H1 (cell line): ENCODE measurements around the gene CCDC30. TPM values are rescaled to one million over a fixed set of nuclear protein-coding genes. Genes with fewer than 3 reads are reported as not detected.

ENCODE experiments used
- CTCF ChIA-PET: fragments of 300-600 bp; sonication (Branson Sonifier 250); formaldehyde crosslinking; loops from one replicate; lab custom pipeline; 2021; ENCODE audit not compliant: partially characterized antibody; lab: Charles Lee
- POLR2A ChIA-PET: fragments of 300-600 bp; sonication (Branson Sonifier 250); formaldehyde crosslinking; loops from one replicate; lab custom pipeline; 2021; ENCODE audit warnings: inconsistent platforms; ENCODE audit not compliant: partially characterized antibody; lab: Charles Lee
- DNase-seq, 2 experiments: peaks; one replicate each; pipeline versions ENCODE4 v3.0.0 to v3.0.0-alpha.2; 2010 to 2022; ENCODE audit warnings: low spot score in 2 of 2, low read depth in 1 of 2, mixed read lengths in 1 of 2
- FAIRE-seq: peaks from 2 replicates; lab custom pipeline; 2011; peaks lifted over from hg19 to GRCh38; lab: Jason Lieb, UNC
- H2AFZ ChIP-seq: 2 replicates; pipeline ENCODE4 v1.8.1; 2012; ENCODE audit warnings: low read length, inconsistent platforms
- H2AK5ac ChIP-seq: 2 replicates; pipeline ENCODE4 v1.6.1; 2013; ENCODE audit warnings: low read depth, low read length
- H2BK120ac ChIP-seq: replicated peaks from 2 replicates; pipeline ENCODE3; 2013; ENCODE audit warnings: low read depth, low read length, inconsistent platforms
- H2BK12ac ChIP-seq: 2 replicates; pipeline ENCODE4 v1.6.1; 2013; ENCODE audit warnings: low read depth, low read length
- H2BK15ac ChIP-seq: 2 replicates; pipeline ENCODE4 v1.6.1; 2013; ENCODE audit warnings: low read length
- H2BK20ac ChIP-seq: 2 replicates; pipeline ENCODE4 v1.6.1; 2013; ENCODE audit warnings: low read length
- H2BK5ac ChIP-seq: 2 replicates; pipeline ENCODE4 v1.6.1; 2013; ENCODE audit warnings: low read depth, low read length
- H3K14ac ChIP-seq: 2 replicates; pipeline ENCODE4 v1.6.1; 2013; ENCODE audit warnings: inconsistent platforms; ENCODE audit not compliant: insufficient read length
- H3K18ac ChIP-seq: 2 replicates; pipeline ENCODE4 v1.6.1; 2013; ENCODE audit warnings: low read length; ENCODE audit errors: extremely low read depth
- H3K23ac ChIP-seq: 2 replicates; pipeline ENCODE4 v1.6.1; 2013; ENCODE audit warnings: inconsistent platforms; ENCODE audit not compliant: insufficient read length
- H3K23me2 ChIP-seq: 2 replicates; pipeline ENCODE4 v1.6.1; 2013; ENCODE audit warnings: low read depth, low read length
- H3K27ac ChIP-seq: 2 replicates; pipeline ENCODE4 v1.6.1; 2011; ENCODE audit warnings: low read depth, low read length, inconsistent platforms
- H3K27me3 ChIP-seq, 4 experiments: replicated peaks in 1 of 4; 1 replicate in 1 of 4; 2 replicates in 3 of 4; pipeline versions ENCODE4 v1.6.1 to v1.8.1; 2011 to 2013; ENCODE audit warnings: low read length in 3 of 4, mild to moderate bottlenecking in 3 of 4, inconsistent platforms in 2 of 4, mixed read lengths in 2 of 4, moderate library complexity in 1 of 4; ENCODE audit not compliant: control insufficient read depth in 3 of 4, insufficient read depth in 3 of 4; ENCODE audit errors: extremely low read depth in 1 of 4
- H3K36me3 ChIP-seq, 4 experiments: 2 replicates each; pipeline versions ENCODE4 v1.6.1 to v1.8.1; 2011 to 2013; ENCODE audit warnings: mild to moderate bottlenecking in 4 of 4, low read length in 3 of 4, moderate library complexity in 2 of 4, control low read depth in 1 of 4, inconsistent platforms in 1 of 4; ENCODE audit not compliant: insufficient read depth in 4 of 4, control insufficient read depth in 2 of 4
- H3K4ac ChIP-seq: replicated peaks from 2 replicates; pipeline ENCODE3; 2013; ENCODE audit warnings: low read length, low read depth, mixed read lengths, inconsistent platforms; ENCODE audit not compliant: insufficient read length
- H3K4me1 ChIP-seq, 4 experiments: replicated peaks in 1 of 4; 1 replicate in 1 of 4; 2 replicates in 3 of 4; pipeline versions ENCODE4 v1.6.1 to v1.8.1; 2011 to 2013; ENCODE audit warnings: low read length in 3 of 4, inconsistent platforms in 2 of 4, mixed read lengths in 1 of 4; ENCODE audit not compliant: insufficient read depth in 4 of 4, control insufficient read depth in 3 of 4
- H3K4me2 ChIP-seq, 2 experiments: 2 replicates each; pipeline versions ENCODE4 v1.6.1 to v1.8.1; 2011 to 2013; ENCODE audit warnings: low read depth in 2 of 2, low read length in 2 of 2, control low read depth in 1 of 2, inconsistent platforms in 1 of 2, mild to moderate bottlenecking in 1 of 2; ENCODE audit not compliant: insufficient read depth in 1 of 2
- H3K4me3 ChIP-seq, 4 experiments: fragments of 200-600, 300-600 bp in 1 of 4; sonication (generic), shearing (Covaris generic), sonication (Bioruptor Twin) in 1 of 4; 2 replicates each; pipeline versions ENCODE4 v1.5.1 to v1.8.1; 2011 to 2016; ENCODE audit warnings: low read length in 4 of 4, low read depth in 3 of 4, control low read depth in 2 of 4, inconsistent platforms in 2 of 4, mild to moderate bottlenecking in 2 of 4, mixed read lengths in 1 of 4, moderate library complexity in 1 of 4; ENCODE audit not compliant: insufficient read depth in 2 of 4; ENCODE audit errors: extremely low read depth in 1 of 4
- H3K56ac ChIP-seq: replicated peaks from 2 replicates; pipeline ENCODE3; 2013; ENCODE audit warnings: low read depth, mild to moderate bottlenecking, mixed read lengths, low read length, inconsistent platforms; ENCODE audit not compliant: insufficient read length
- H3K79me1 ChIP-seq: 2 replicates; pipeline ENCODE4 v1.6.1; 2013; ENCODE audit warnings: low read depth, low read length, control low read depth
- H3K79me2 ChIP-seq, 2 experiments: 2 replicates each; pipeline versions ENCODE4 v1.6.1 to v1.8.1; 2012 to 2013; ENCODE audit warnings: low read length in 2 of 2, mild to moderate bottlenecking in 2 of 2, inconsistent platforms in 1 of 2; ENCODE audit not compliant: insufficient read depth in 2 of 2, control insufficient read depth in 1 of 2
- H3K9ac ChIP-seq, 4 experiments: replicated peaks in 1 of 4; 1 replicate in 1 of 4; 2 replicates in 3 of 4; pipeline versions ENCODE4 v1.6.1 to v1.8.1; 2011 to 2013; ENCODE audit warnings: low read depth in 3 of 4, low read length in 3 of 4, control low read depth in 2 of 4, mild to moderate bottlenecking in 2 of 4, moderate library complexity in 2 of 4, inconsistent platforms in 1 of 4; ENCODE audit errors: extremely low read depth in 1 of 4
- H3K9me3 ChIP-seq, 2 experiments: 2 replicates each; pipeline versions ENCODE4 v1.6.1 to v1.8.1; 2012 to 2013; ENCODE audit warnings: mild to moderate bottlenecking in 2 of 2, moderate library complexity in 2 of 2, control low read depth in 1 of 2, inconsistent platforms in 1 of 2, low read depth in 1 of 2, low read length in 1 of 2, mixed read lengths in 1 of 2; ENCODE audit not compliant: insufficient read depth in 2 of 2
- H4K20me1 ChIP-seq, 2 experiments: replicated peaks in 1 of 2; 2 replicates each; pipeline versions ENCODE3 to v1.8.1; 2011 to 2013; ENCODE audit warnings: inconsistent platforms in 2 of 2, low read length in 2 of 2, mild to moderate bottlenecking in 1 of 2; ENCODE audit not compliant: insufficient read depth in 2 of 2, control insufficient read depth in 1 of 2
- H4K5ac ChIP-seq: 2 replicates; pipeline ENCODE4 v1.6.1; 2013; ENCODE audit warnings: low read length, low read depth, mixed read lengths, inconsistent platforms; ENCODE audit not compliant: insufficient read length
- H4K8ac ChIP-seq: 2 replicates; pipeline ENCODE4 v1.8.0; 2013; ENCODE audit warnings: mild to moderate bottlenecking, moderate library complexity, low read length, inconsistent platforms; ENCODE audit not compliant: insufficient read depth; ENCODE audit errors: extremely low read depth
- H4K91ac ChIP-seq: replicated peaks from 2 replicates; pipeline ENCODE3; 2013; ENCODE audit warnings: low read length, mixed read lengths, inconsistent platforms; ENCODE audit not compliant: insufficient read length
- BACH1 ChIP-seq: IDR thresholded peaks from 2 replicates; pipeline ENCODE4 v1.6.1; 2012; ENCODE audit warnings: low read length, improper control_type of control experiment
- CTBP2 ChIP-seq: IDR thresholded peaks from 2 replicates; pipeline ENCODE4 v1.7.0; 2011; ENCODE audit warnings: borderline replicate concordance, mild to moderate bottlenecking, moderate library complexity, mixed read lengths, low read length; ENCODE audit not compliant: insufficient read depth, insufficient read length
- EGR1 ChIP-seq: IDR thresholded peaks from 2 replicates; pipeline ENCODE4 v1.6.1; 2011; ENCODE audit warnings: low read depth, low read length, borderline replicate concordance
- GTF2F1 ChIP-seq: IDR thresholded peaks from 2 replicates; pipeline ENCODE4 v1.6.1; 2012; ENCODE audit warnings: low read depth, low read length, improper control_type of control experiment, borderline replicate concordance
- HDAC2 ChIP-seq, 2 experiments: fragments of 300-600 bp in 1 of 2; sonication (generic) in 1 of 2; IDR thresholded peaks; 2 replicates each; pipeline ENCODE4 v1.6.1; 2011 to 2012; ENCODE audit warnings: low read depth in 2 of 2, low read length in 2 of 2, mild to moderate bottlenecking in 2 of 2, moderate library complexity in 2 of 2, borderline replicate concordance in 1 of 2, inconsistent platforms in 1 of 2
- JUN ChIP-seq: IDR thresholded peaks from 2 replicates; pipeline ENCODE4 v1.6.1; 2011; ENCODE audit warnings: low read depth, mild to moderate bottlenecking, improper control_type of control experiment, low read length
- KDM4A ChIP-seq: IDR thresholded peaks from one replicate; pipeline ENCODE4 v1.7.1; 2012; ENCODE audit warnings: low read depth, mild to moderate bottlenecking, moderate library complexity, low read length, inconsistent platforms; ENCODE audit not compliant: severe bottlenecking
- POLR2A ChIP-seq, 2 experiments: IDR thresholded peaks; 1 replicate in 1 of 2; 2 replicates in 1 of 2; pipeline ENCODE4 v1.6.1; 2011; ENCODE audit warnings: low read depth in 2 of 2, low read length in 2 of 2, mild to moderate bottlenecking in 2 of 2; ENCODE audit errors: control extremely low read depth in 1 of 2
- TCF12 ChIP-seq: IDR thresholded peaks from 2 replicates; pipeline ENCODE4 v1.6.1; 2011; ENCODE audit warnings: low read depth, mild to moderate bottlenecking, low read length
- WGBS, 2 experiments: shearing (Covaris generic) in 1 of 2; methylation state at CpG; one replicate each; pipeline versions ENCODE4 v1.1.6 to v1.1.7; 2013 to 2015; ENCODE audit warnings: low lambda C conversion rate in 2 of 2, mixed read lengths in 2 of 2, inconsistent platforms in 1 of 2, low coverage in 1 of 2, missing lambda C conversion rate in 1 of 2; ENCODE audit not compliant: insufficient replicate concordance in 2 of 2, insufficient coverage in 1 of 2, insufficient read length in 1 of 2; ENCODE audit errors: extremely low coverage in 1 of 2, missing lambda C conversion rate in 1 of 2; 5-methylcytosine and 5-hydroxymethylcytosine counted together
- polyA plus RNA-seq, 7 experiments: library from polyadenylated mRNA; depleted of rRNA in 3 of 7; stranded (reverse) in 5 of 7; unstranded in 2 of 7; fragments of >200 nt in 5 of 7; fragments of 200-250 nt in 2 of 7; gene quantifications; 1 replicate in 5 of 7; 2 replicates in 1 of 7; 4 replicates in 1 of 7; pipeline versions ENCODE4 v1.2.1 to v1.2.3, GENCODE V29; 2011 to 2013; ENCODE audit warnings: missing spikeins in 2 of 7, mixed read lengths in 2 of 7
- total RNA-seq: library from RNA; stranded (reverse); fragmentation: NEBNext Ultra II Directional; extraction: Animal tissue kit (Norgen Biotek cat#: 25700); gene quantifications from 2 replicates; pipeline ENCODE4 v1.2.1, GENCODE V29; 2021
- TF ChIP-seq, protein P1 (sequence below): IDR thresholded peaks from 2 replicates; pipeline ENCODE4 v1.6.1; 2011; ENCODE audit warnings: low read length, improper control_type of control experiment

The CCDC30 gene
- total and polyA plus RNA-seq, 2 of the 8 experiments (the other 6 are each of a cell fraction or from before 2014, with no cell fraction given), result 0.60 to 1.8 TPM

DNA sequence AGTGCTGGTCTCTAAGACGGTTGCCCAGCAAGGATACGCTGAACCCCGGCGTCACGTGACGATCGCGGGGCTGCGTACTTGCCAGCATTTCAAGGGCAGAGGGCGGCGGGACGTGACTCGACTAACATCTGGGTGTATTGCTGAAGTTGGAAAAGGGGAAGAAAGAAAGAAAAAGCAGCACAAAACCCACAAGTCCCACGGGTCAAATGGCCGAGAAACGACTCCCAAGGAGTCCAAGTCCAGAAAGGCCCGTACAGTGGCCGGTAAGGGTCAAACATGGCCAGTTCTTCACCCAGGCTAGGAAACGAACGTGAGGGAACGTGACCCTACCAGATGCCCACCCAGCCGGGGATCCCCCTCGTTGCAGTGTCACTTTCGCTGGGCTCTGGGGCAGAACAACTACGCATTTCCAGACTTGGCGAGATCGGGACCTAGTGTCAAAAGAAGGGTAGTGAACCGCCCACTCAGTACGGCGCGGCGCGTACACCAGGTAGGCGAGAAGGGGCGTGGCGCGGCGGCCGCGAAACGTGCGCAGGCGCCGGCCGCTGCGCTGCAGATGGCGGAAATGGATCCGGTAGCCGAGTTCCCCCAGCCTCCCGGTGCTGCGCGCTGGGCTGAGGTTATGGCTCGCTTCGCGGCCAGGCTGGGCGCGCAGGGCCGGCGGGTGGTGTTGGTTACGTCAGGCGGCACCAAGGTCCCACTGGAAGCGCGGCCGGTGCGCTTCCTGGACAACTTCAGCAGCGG is 6.9 kb upstream of the CCDC30 start, which contains the start of the genes PPCS and ZMYND12:
TSS of gene PPCS (plus strand) at position 534 of the 744 bp plus-strand sequence. CDS start at position 557, 23 bp downstream.
TSS of gene ZMYND12 (minus strand) at position 13 of the 744 bp plus-strand sequence. CDS start 25 bp downstream, outside the sequence.
- peaks cover 7% of the 10 kb centered on the region for H3K23me2 ChIP-seq
- H3K4ac ChIP-seq, result peak within 1 kb of the TSS; percentile 82
- ChIA-PET CTCF (interaction anchor here (1.1 to 1.4 kb wide), 2 partner anchors 118 to 190 kb away, joined by 3 read pairs; no protein-coding TSS in a partner anchor), POLR2A (interaction anchor here (1.2 kb wide), 1 partner anchor 227 kb away, joined by 4 read pairs; no protein-coding TSS in a partner anchor)
- 1% methylated on average over 56 of the region's 66 CpGs; no CpG with 5 or more reads in 1 of the 2 experiments for WGBS, 2 experiments
- no peaks in the 10 kb centered on the region for H3K79me2 ChIP-seq
- H3K4me1 ChIP-seq, result peaks cover 0 to 9% (median 3%) of the 10 kb centered on the region in 4 experiments; a peak in 4 of 7 replicates
- H3K9me3 ChIP-seq, result no peaks in the 10 kb centered on the region
- no peak within 1 kb of the TSS for H3K23ac ChIP-seq
- H4K20me1 ChIP-seq, result no peaks in the 10 kb centered on the region
- peak within 1 kb of the TSS; percentile 78 for H4K5ac ChIP-seq
- H3K18ac ChIP-seq, result peak within 1 kb of the TSS; percentile 88
- no peak within 1 kb of the TSS for H2AK5ac ChIP-seq
- H2AFZ ChIP-seq, result peak within 1 kb of the TSS; percentile 94
- H2BK15ac ChIP-seq, result peak within 1 kb of the TSS; percentile 82; the same call in 1 of the 2 replicates
- H3K4me2 ChIP-seq, result peak within 1 kb of the TSS; percentile 51 to 97
- H3K4me3 ChIP-seq, result peak within 1 kb of the TSS; percentile 64 to 88 (median 82)
- H3K56ac ChIP-seq, result peak within 1 kb of the TSS; percentile 87
- H2BK12ac ChIP-seq, result peak within 1 kb of the TSS; percentile 92; the same call in 1 of the 2 replicates
- peak in 1 of 2 experiments; percentile 86 for DNase-seq
- FAIRE-seq, result no peak
- H4K91ac ChIP-seq, result peak within 1 kb of the TSS; percentile 78
- H3K14ac ChIP-seq, result no peak within 1 kb of the TSS
- H2BK120ac ChIP-seq, result no peak within 1 kb of the TSS
- H3K27me3 ChIP-seq, result no peaks in the 10 kb centered on the region
- H2BK5ac ChIP-seq, result peak within 1 kb of the TSS; percentile 81
- H3K79me1 ChIP-seq, result no peaks in the 10 kb centered on the region
- H2BK20ac ChIP-seq, result no peak within 1 kb of the TSS; the same call in 1 of the 2 replicates
- peaks cover 0 to 20% (median 4%) of the 10 kb centered on the region in 4 experiments; a peak in 2 of 8 replicates for H3K36me3 ChIP-seq
- H3K9ac ChIP-seq, result peak within 1 kb of the TSS; percentile 68 to 81 (median 79)
- H3K27ac ChIP-seq, result peak within 1 kb of the TSS; percentile 71
- H4K8ac ChIP-seq, result peak within 1 kb of the TSS; percentile 87
- TF ChIP-seq EGR1 (peak; percentile 71), HDAC2 (IDR thresholded peaks at IDR 0.05; ENCODE audit: borderline replicate concordance in 1 of 2, low read depth in 2 of 2, low read length in 2 of 2) (peak in 1 of 2 experiments; percentile 84; a peak in 2 of 4 replicates), GTF2F1 (0 out of 2 replicates have a peak, but pooled peaks have one; percentile 16), BACH1 (peak; percentile 31; the same call in 1 of the 2 replicates), KDM4A (peak; percentile 85), JUN (no peak), TCF12 (no peak), CTBP2 (no peak), POLR2A (IDR thresholded peaks at IDR 0.05; ENCODE audit: control extremely low read depth in 1 of 2, low read depth in 2 of 2, low read length in 2 of 2) (peak; percentile 73 to 83)
- TF ChIP-seq, protein P1, sequence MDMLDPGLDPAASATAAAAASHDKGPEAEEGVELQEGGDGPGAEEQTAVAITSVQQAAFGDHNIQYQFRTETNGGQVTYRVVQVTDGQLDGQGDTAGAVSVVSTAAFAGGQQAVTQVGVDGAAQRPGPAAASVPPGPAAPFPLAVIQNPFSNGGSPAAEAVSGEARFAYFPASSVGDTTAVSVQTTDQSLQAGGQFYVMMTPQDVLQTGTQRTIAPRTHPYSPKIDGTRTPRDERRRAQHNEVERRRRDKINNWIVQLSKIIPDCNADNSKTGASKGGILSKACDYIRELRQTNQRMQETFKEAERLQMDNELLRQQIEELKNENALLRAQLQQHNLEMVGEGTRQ, result peak; percentile 94
